Mesothelial cell of epicardium (in vitro differentiated cells): ENCODE results near the gene CENATAC. TPM values are rescaled to one million over a fixed set of nuclear protein-coding genes. Genes with fewer than 3 reads are reported as not detected.
"Not testable (repeated sequence)": the region's sequence is repeated elsewhere in the genome, so short reads cannot be mapped to it uniquely, and the experiment has no call there.

Experiments used
- DNase-seq, 2 experiments: peaks; one replicate each; pipeline ENCODE4 v3.0.0; 2021; ENCODE audit warnings: low spot score in 2 of 2; ENCODE audit not compliant: unreplicated experiment in 2 of 2
- H3K27ac Mint-ChIP-seq: 2 replicates; pipeline ENCODE4 v1.8.0; 2021; ENCODE audit warnings: mixed read lengths
- H3K27me3 Mint-ChIP-seq: 2 replicates; pipeline ENCODE4 v1.8.0; 2021; ENCODE audit warnings: low read depth, mixed read lengths
- H3K36me3 Mint-ChIP-seq: 2 replicates; pipeline ENCODE4 v1.8.0; 2021; ENCODE audit warnings: mixed read lengths
- H3K4me1 Mint-ChIP-seq: 2 replicates; pipeline ENCODE4 v1.8.0; 2021; ENCODE audit warnings: mixed read lengths
- H3K4me3 Mint-ChIP-seq: 2 replicates; pipeline ENCODE4 v1.8.0; 2021; ENCODE audit warnings: mild to moderate bottlenecking, moderate library complexity, mixed read lengths
- H3K9me3 Mint-ChIP-seq: 2 replicates; pipeline ENCODE4 v1.8.0; 2021; ENCODE audit warnings: mixed read lengths
- total RNA-seq: library from RNA; stranded (reverse); gene quantifications from 3 replicates; pipeline ENCODE4 v1.2.1, GENCODE V29; 2021
- TF ChIP-seq, protein P1 (sequence below): fragments of 200-600 bp; sonication (generic); IDR thresholded peaks from one replicate; pipeline ENCODE4 v1.5.0; 2021; ENCODE audit warnings: antibody characterized with exemption; ENCODE audit not compliant: unreplicated experiment

CENATAC gene
- total RNA-seq, 1 donor from 2014 or later, result 69.1 TPM

DNA sequence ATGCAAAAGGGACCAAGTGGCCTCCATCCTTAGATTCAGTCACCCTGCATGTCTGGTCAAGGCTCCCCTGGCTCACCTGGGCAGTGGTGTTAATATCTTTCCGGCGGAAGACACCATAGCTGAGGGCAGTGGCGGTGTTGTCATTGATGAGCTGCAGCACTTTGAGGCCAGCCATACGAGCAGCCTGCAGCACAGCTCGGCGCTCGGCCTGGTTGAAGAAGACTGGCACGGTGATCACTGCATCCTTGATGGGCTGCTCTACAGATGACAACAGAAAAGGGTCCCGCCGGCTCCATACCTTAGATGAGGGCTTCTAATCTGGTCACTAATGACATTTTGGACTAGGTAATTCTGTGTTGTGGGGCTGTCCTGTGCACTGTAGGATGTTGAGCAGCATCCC is 56.5 kb downstream of the CENATAC start:
- Mint-ChIP-seq H3K9me3 (no peaks in the 10 kb centered on the region), H3K4me1 (peaks cover 17% of the 10 kb centered on the region), H3K27me3 (no peaks in the 10 kb centered on the region), H3K27ac (no peak overlapping the region), H3K4me3 (peak overlapping the region; percentile 2), H3K36me3 (peaks cover 26% of the 10 kb centered on the region)
- TF ChIP-seq, protein P1, sequence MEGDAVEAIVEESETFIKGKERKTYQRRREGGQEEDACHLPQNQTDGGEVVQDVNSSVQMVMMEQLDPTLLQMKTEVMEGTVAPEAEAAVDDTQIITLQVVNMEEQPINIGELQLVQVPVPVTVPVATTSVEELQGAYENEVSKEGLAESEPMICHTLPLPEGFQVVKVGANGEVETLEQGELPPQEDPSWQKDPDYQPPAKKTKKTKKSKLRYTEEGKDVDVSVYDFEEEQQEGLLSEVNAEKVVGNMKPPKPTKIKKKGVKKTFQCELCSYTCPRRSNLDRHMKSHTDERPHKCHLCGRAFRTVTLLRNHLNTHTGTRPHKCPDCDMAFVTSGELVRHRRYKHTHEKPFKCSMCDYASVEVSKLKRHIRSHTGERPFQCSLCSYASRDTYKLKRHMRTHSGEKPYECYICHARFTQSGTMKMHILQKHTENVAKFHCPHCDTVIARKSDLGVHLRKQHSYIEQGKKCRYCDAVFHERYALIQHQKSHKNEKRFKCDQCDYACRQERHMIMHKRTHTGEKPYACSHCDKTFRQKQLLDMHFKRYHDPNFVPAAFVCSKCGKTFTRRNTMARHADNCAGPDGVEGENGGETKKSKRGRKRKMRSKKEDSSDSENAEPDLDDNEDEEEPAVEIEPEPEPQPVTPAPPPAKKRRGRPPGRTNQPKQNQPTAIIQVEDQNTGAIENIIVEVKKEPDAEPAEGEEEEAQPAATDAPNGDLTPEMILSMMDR, result no peak
- no peak for DNase-seq

DNA sequence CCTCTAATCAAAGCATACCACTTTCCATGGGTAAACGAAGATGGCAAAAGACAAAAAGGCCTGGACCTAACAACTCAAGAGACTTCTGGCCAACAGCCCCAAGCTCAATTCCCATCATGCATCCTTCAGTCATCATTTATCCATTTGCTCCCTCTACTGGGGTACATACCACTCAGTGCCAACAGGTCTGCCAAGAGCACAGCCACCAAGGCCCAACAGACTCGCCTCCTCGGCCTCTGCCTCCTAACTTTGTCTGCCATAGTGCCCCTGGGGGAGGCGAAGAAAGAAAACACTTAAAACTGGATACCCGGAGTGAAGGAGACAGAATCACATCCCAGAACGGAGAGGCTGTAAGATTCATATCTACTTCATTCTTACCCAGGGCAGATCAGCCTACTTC is 58.0 kb downstream of the CENATAC start:
- DNase-seq, result no peak
- Mint-ChIP-seq H3K27ac (peak overlapping the region; percentile 86), H3K36me3 (peaks cover 22% of the 10 kb centered on the region), H3K4me1 (peaks cover 17% of the 10 kb centered on the region), H3K9me3 (no peaks in the 10 kb centered on the region), H3K4me3 (peak overlapping the region; percentile 95), H3K27me3 (no peaks in the 10 kb centered on the region)
- TF ChIP-seq, protein P1, result no peak

DNA sequence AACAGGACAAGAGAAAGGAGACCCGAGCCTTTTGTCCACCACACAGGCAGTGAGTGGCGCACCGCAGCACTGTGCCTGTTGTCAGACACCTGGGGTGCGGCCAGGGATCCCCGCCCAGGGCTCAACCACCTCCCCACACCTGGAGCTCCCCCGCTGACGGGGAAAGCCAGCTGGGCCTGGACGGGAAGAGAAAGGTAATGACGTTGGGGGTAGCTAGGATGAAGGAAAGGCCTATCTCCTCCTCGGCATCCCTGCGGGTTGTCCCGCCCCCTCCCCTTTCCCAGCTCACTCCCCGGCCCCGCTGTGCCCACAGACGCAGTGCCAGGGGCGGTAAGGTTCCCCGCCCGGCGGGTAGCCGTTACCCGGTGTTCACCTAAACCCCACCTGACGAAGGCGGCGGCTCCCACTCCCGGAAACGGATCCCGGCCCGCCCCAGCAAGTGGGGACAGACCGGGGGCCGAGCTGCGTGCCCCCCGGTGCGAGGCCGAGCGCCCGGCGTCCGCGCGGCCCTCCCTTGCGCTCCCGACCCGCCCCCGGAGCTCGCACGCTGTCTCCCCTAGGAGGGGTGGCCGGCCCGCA is 58.6 kb downstream of the CENATAC start:
- TF ChIP-seq, protein P1, result no peak
- DNase-seq, result no peak
- Mint-ChIP-seq H3K36me3 (peaks cover 17% of the 10 kb centered on the region), H3K27ac (peak overlapping the region; percentile 97), H3K4me3 (peak overlapping the region; percentile 95), H3K27me3 (no peaks in the 10 kb centered on the region), H3K9me3 (no peaks in the 10 kb centered on the region), H3K4me1 (peaks cover 17% of the 10 kb centered on the region)

- DNase-seq, result peak; percentile 98 to 99
- Mint-ChIP-seq H3K27me3 (no peaks in the 10 kb centered on the region), H3K4me1 (peaks cover 17% of the 10 kb centered on the region), H3K4me3 (peak within 1 kb of the TSS; percentile 95), H3K27ac (peak within 1 kb of the TSS; percentile 97), H3K9me3 (no peaks in the 10 kb centered on the region), H3K36me3 (peaks cover 12% of the 10 kb centered on the region)
- TF ChIP-seq, protein P1, result no peak
Observed at GRCh38 chr11:119057000-119057769, 59.2 kb downstream of the CENATAC start, which contains the start of gene HYOU1. Gene HYOU1, minus strand, starts transcription at chr11:119057205. Its CDS starts 1,045 bp downstream, at chr11:119056160.

DNA sequence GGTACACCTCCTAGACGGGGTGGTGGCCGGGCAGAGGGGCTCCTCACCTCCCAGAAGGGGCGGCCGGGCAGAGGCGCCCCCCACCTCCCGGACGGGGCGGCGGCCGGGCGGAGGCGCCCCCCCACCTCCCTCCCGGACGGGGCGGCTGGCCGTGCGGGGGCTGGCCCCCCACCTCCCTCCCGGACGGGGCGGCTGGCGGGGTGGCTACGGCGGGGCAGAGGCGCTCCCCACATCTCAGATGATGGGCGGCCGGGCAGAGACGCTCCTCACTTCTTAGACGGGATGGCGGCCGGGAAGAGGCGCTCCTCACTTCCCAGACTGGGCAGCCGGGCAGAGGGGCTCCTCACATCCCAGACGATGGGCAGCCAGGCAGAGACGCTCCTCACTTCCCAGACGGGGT is 61.2 kb downstream of the CENATAC start:
- not testable (repeated sequence) for DNase-seq, H3K27me3 Mint-ChIP-seq, H3K4me3 Mint-ChIP-seq, H3K9me3 Mint-ChIP-seq, H3K36me3 Mint-ChIP-seq, H3K27ac Mint-ChIP-seq
- H3K4me1 Mint-ChIP-seq, result peaks cover 17% of the 10 kb centered on the region

GRCh38 chr11:119061256-119061655 is 63.3 kb downstream of the CENATAC start:
- Mint-ChIP-seq H3K27ac (no peak overlapping the region), H3K9me3 (no peaks in the 10 kb centered on the region), H3K4me1 (peaks cover 10% of the 10 kb centered on the region), H3K4me3 (no peak overlapping the region), H3K36me3 (peaks cover 2% of the 10 kb centered on the region), H3K27me3 (no peaks in the 10 kb centered on the region)
- DNase-seq, result no peak
- TF ChIP-seq, protein P1, result no peak
